ENCODE measurements around the gene ASTN2. TPM values are rescaled to one million over a fixed set of nuclear protein-coding genes. Genes with fewer than 3 reads are reported as not detected.

The ASTN2 gene
- total RNA-seq, 1 donor from 2014 or later, result 29.0 TPM

DNA sequence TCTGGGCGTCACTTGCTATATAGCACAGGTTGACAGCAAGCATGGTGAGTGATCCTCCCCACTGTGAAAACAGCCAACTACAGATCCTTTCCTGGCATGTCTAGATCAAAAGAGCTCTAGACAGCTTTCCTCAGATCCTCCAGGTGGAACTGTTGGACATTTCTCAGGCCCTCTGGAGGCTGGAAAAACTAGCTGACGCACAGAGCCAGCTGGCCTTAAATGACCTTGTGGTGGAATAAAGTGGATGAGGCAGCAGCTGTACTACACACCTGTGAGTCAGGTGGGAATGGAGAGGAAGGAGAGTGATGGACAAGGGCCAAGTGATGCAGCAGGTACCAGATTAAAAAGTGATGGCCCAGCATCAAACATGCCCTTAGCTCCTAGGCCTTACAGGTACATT is 555.1 kb downstream of the ASTN2 start:
- H3K9me3 Mint-ChIP-seq (ENCODE audit: low read depth), result no peaks in the 10 kb centered on the region
- no peaks in the 10 kb centered on the region for H3K27me3 Mint-ChIP-seq
- no peak overlapping the region for H3K4me3 Mint-ChIP-seq (ENCODE audit: low read depth)
- no peak for DNase-seq (ENCODE audit: low spot score, unreplicated experiment)
- no peaks in the 10 kb centered on the region for H3K36me3 Mint-ChIP-seq (ENCODE audit: insufficient read depth)
- H3K4me1 Mint-ChIP-seq (ENCODE audit: low read depth), result peaks cover 1% of the 10 kb centered on the region
- H3K27ac Mint-ChIP-seq, result no peak overlapping the region
- TF ChIP-seq, protein P1, sequence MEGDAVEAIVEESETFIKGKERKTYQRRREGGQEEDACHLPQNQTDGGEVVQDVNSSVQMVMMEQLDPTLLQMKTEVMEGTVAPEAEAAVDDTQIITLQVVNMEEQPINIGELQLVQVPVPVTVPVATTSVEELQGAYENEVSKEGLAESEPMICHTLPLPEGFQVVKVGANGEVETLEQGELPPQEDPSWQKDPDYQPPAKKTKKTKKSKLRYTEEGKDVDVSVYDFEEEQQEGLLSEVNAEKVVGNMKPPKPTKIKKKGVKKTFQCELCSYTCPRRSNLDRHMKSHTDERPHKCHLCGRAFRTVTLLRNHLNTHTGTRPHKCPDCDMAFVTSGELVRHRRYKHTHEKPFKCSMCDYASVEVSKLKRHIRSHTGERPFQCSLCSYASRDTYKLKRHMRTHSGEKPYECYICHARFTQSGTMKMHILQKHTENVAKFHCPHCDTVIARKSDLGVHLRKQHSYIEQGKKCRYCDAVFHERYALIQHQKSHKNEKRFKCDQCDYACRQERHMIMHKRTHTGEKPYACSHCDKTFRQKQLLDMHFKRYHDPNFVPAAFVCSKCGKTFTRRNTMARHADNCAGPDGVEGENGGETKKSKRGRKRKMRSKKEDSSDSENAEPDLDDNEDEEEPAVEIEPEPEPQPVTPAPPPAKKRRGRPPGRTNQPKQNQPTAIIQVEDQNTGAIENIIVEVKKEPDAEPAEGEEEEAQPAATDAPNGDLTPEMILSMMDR (IDR thresholded peaks at IDR 0.05; ENCODE audit: unreplicated experiment), result no peak

DNA sequence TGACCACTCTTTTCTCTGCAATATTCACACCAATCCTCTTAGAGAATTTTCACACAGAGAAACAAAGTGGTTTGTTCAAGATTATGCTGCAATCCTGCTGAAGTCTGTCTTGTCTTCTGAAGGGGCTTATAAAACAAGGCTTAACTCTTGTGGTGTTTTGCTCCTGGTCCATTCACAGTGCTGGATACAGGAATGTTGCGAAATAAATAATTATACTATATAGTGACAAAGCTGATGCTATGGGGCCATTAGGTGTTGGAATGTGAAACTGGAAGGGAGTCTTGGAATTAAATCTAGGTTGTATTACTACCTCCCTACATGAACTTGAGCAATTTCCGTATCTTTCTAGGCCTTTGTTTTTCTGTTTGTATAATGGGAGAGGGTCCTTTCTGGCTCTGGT is 557.5 kb downstream of the ASTN2 start:
- no peaks in the 10 kb centered on the region for H3K9me3 Mint-ChIP-seq (ENCODE audit: low read depth)
- H3K36me3 Mint-ChIP-seq (ENCODE audit: insufficient read depth), result no peaks in the 10 kb centered on the region
- no peak overlapping the region for H3K27ac Mint-ChIP-seq
- no peak overlapping the region for H3K4me3 Mint-ChIP-seq (ENCODE audit: low read depth)
- peaks cover 1% of the 10 kb centered on the region for H3K4me1 Mint-ChIP-seq (ENCODE audit: low read depth)
- TF ChIP-seq, protein P1 (IDR thresholded peaks at IDR 0.05; ENCODE audit: unreplicated experiment), result no peak
- no peaks in the 10 kb centered on the region for H3K27me3 Mint-ChIP-seq
- no peak for DNase-seq (ENCODE audit: low spot score, unreplicated experiment)

DNA sequence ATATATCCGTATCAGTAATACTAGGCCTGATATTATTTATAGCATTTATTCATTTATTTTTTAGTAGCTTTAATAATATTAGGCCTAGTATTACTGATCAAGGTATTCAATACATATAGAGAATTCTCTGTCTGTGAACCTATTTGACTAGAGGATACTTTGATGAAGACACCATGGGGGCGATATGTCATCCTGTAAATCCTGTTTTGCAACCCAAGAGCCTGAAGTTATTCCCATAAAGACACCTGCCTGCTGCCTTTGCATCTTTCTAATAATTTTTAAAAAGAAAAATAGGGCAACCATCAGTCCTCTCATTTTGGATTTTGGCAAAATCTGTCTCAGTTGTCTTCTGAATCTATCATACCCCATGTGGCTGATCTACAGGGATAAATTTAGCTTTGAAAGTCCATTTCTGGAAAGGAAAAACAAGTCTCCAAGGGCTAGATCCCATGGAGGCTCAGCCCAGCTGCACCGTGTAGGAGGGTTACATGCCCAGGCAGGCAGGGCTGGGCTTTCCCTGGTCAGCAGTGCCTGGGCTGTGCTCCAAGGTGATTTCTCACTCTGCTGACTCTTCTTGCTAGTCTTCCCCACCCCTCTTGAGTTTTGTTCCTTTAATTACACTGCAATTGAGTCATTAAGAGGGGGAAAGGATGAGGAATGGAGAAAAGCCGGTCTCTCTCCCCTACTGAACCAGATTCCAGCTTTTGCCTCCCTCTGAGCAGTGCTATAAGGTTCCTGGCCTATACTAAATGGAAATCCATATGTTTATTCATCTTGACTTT is 558.8 kb downstream of the ASTN2 start:
- DNase-seq (ENCODE audit: low spot score, unreplicated experiment), result no peak
- H3K36me3 Mint-ChIP-seq (ENCODE audit: insufficient read depth), result no peaks in the 10 kb centered on the region
- H3K4me1 Mint-ChIP-seq (ENCODE audit: low read depth), result peaks cover 1% of the 10 kb centered on the region
- no peaks in the 10 kb centered on the region for H3K27me3 Mint-ChIP-seq
- TF ChIP-seq, protein P1 (IDR thresholded peaks at IDR 0.05; ENCODE audit: unreplicated experiment), result no peak
- H3K9me3 Mint-ChIP-seq (ENCODE audit: low read depth), result no peaks in the 10 kb centered on the region
- no peak overlapping the region for H3K27ac Mint-ChIP-seq
- H3K4me3 Mint-ChIP-seq (ENCODE audit: low read depth), result no peak overlapping the region

DNA sequence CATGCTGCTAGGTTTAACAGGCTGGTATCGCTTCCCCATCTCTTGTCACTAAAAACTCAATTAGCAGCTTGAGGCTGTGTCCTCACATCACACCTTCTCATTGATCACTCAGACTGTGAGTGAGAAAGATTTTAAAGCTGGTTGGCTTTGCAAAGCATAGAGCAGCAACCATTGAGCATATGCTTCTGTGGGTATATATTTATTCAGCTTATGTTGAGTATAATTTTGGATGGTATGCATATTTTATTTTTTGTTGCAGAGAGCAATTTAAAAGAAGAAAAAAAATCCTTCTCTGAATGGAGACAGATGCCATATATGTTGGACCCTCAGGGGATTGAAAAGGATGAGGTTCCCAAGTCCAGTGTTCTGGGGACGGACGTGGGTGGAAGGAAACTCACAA is 565.1 kb downstream of the ASTN2 start:
- no peak for DNase-seq (ENCODE audit: low spot score, unreplicated experiment)
- H3K4me3 Mint-ChIP-seq (ENCODE audit: low read depth), result no peak overlapping the region
- H3K27ac Mint-ChIP-seq, result no peak overlapping the region
- TF ChIP-seq, protein P1 (IDR thresholded peaks at IDR 0.05; ENCODE audit: unreplicated experiment), result no peak
- no peaks in the 10 kb centered on the region for H3K4me1 Mint-ChIP-seq (ENCODE audit: low read depth)
- no peaks in the 10 kb centered on the region for H3K36me3 Mint-ChIP-seq (ENCODE audit: insufficient read depth)
- H3K9me3 Mint-ChIP-seq (ENCODE audit: low read depth), result no peaks in the 10 kb centered on the region
- no peaks in the 10 kb centered on the region for H3K27me3 Mint-ChIP-seq

DNA sequence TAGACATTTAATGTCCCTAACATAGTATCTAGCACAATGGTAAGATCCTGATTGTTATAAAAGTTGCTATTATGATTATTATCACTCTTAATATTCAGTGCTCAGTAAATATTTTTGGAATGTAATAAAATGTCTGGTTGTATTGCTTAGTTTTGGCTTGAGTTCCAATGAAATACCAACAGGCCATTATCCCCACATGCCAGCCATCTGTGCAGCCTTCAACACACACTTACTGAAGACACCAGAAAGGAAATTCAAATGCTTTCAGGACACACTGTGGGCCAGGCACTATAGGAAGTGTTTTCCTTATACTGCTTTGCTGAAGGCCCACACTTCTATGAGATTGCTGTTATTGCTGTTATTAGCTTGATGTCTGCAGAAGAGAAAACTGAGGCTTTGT is 570.2 kb downstream of the ASTN2 start:
- H3K36me3 Mint-ChIP-seq (ENCODE audit: insufficient read depth), result peaks cover 4% of the 10 kb centered on the region
- TF ChIP-seq, protein P1 (IDR thresholded peaks at IDR 0.05; ENCODE audit: unreplicated experiment), result no peak
- no peaks in the 10 kb centered on the region for H3K27me3 Mint-ChIP-seq
- no peak overlapping the region for H3K4me3 Mint-ChIP-seq (ENCODE audit: low read depth)
- DNase-seq (ENCODE audit: low spot score, unreplicated experiment), result no peak
- no peak overlapping the region for H3K27ac Mint-ChIP-seq
- no peaks in the 10 kb centered on the region for H3K9me3 Mint-ChIP-seq (ENCODE audit: low read depth)
- no peaks in the 10 kb centered on the region for H3K4me1 Mint-ChIP-seq (ENCODE audit: low read depth)

Measured in progenitor cell of endocrine pancreas (in vitro differentiated cells).